HepG2 (cell line): ENCODE measurements around the gene RPS6KC1. TPM values are rescaled to one million over a fixed set of nuclear protein-coding genes. Genes with fewer than 3 reads are reported as not detected.

Experiments used
- ATAC-seq: fragments of 200-7000 bp; cut with Tn5 transposase; 3 replicates; pipeline ENCODE4 v1.9.1; 2020; ENCODE audit warnings: mild to moderate bottlenecking, moderate library complexity
- BruUV-seq: library from RNA; stranded (reverse); fragments of 400-500 nt; replicated peaks from 2 replicates; lab custom pipeline; 2021; lab: Mats Ljungman, UMichigan
- CTCF ChIA-PET: fragments of 300-600 bp; formaldehyde crosslinking; extraction: SDS; loops from one replicate; lab custom pipeline; 2021; ENCODE audit warnings: low total read pairs, inconsistent platforms, low intra/inter-chr PET ratio; lab: Yijun Ruan, JAX
- POLR2A ChIA-PET: fragments of 350-600 bp; sonication (Branson Sonifier 250); formaldehyde crosslinking; loops from one replicate; lab custom pipeline; 2020; ENCODE audit warnings: antibody characterized with exemption, inconsistent platforms; lab: Yijun Ruan, JAX
- DNase-seq: peaks from one replicate; pipeline ENCODE4 v3.0.0-alpha.2; 2015; ENCODE audit warnings: low spot score
- FAIRE-seq: peaks from 3 replicates; lab custom pipeline; 2011; peaks lifted over from hg19 to GRCh38; lab: Jason Lieb, UNC
- H2AFZ ChIP-seq: one replicate; pipeline ENCODE4 v1.6.1; 2011; ENCODE audit warnings: low read length, inconsistent platforms
- H3K27ac ChIP-seq: fragments of 300-600 bp; 3 replicates; pipeline ENCODE4 v1.8.0; 2011; ENCODE audit warnings: mixed run types, mild to moderate bottlenecking, mixed read lengths, low read length, inconsistent platforms; ENCODE audit not compliant: insufficient read depth; ENCODE audit errors: extremely low read length
- H3K27me3 ChIP-seq, 2 experiments: fragments of 200-600 bp in 1 of 2; 2 replicates in 1 of 2; 3 replicates in 1 of 2; pipeline versions ENCODE4 v1.6.0 to v1.8.0; 2011; ENCODE audit warnings: low read length in 2 of 2, mild to moderate bottlenecking in 2 of 2, moderate library complexity in 2 of 2, inconsistent platforms in 1 of 2; ENCODE audit not compliant: insufficient read depth in 2 of 2, control insufficient read depth in 1 of 2
- H3K36me3 ChIP-seq, 2 experiments: fragments of 200-600 bp in 1 of 2; replicated peaks in 1 of 2; 2 replicates in 1 of 2; 3 replicates in 1 of 2; pipeline versions ENCODE4 v1.5.1 to v1.8.0; 2011; ENCODE audit warnings: low read length in 2 of 2, inconsistent platforms in 1 of 2; ENCODE audit not compliant: insufficient read depth in 2 of 2, control insufficient read depth in 1 of 2
- H3K4me1 ChIP-seq: 2 replicates; pipeline ENCODE4 v1.5.1; 2012; ENCODE audit warnings: low read length, inconsistent platforms; ENCODE audit not compliant: insufficient read depth
- H3K4me2 ChIP-seq: 2 replicates; pipeline ENCODE4 v1.6.0; 2011; ENCODE audit warnings: low read depth, low read length, inconsistent platforms
- H3K4me3 ChIP-seq, 3 experiments: fragments of 200-600 bp in 1 of 3; sonication (generic), shearing (Covaris generic) in 1 of 3; replicated peaks in 1 of 3; 2 replicates each; pipeline ENCODE4 v1.5.1; 2011 to 2016; ENCODE audit warnings: low read length in 3 of 3, inconsistent platforms in 2 of 3, low read depth in 2 of 3, mild to moderate bottlenecking in 2 of 3, control low read depth in 1 of 3, mixed read lengths in 1 of 3; ENCODE audit not compliant: insufficient read depth in 1 of 3
- H3K79me2 ChIP-seq: one replicate; pipeline ENCODE4 v1.6.1; 2011; ENCODE audit warnings: low read length, inconsistent platforms; ENCODE audit not compliant: insufficient read depth
- H3K9ac ChIP-seq: 2 replicates; pipeline ENCODE4 v1.6.0; 2011; ENCODE audit warnings: mild to moderate bottlenecking, low read depth, low read length, inconsistent platforms; ENCODE audit not compliant: insufficient read depth
- H3K9me3 ChIP-seq: 2 replicates; pipeline ENCODE4 v1.5.1; 2012; ENCODE audit warnings: mild to moderate bottlenecking, low read length
- H4K20me1 ChIP-seq: 2 replicates; pipeline ENCODE4 v1.6.0; 2011; ENCODE audit warnings: inconsistent platforms, mild to moderate bottlenecking, low read length, moderate library complexity; ENCODE audit not compliant: insufficient read depth
- FOXO4 ChIP-seq: sonication (generic); formaldehyde crosslinking; conservative IDR thresholded peaks from 2 replicates; pipeline ENCODE4 v1.8.1; 2023; ENCODE audit warnings: missing genetic modification reagents
- HDAC2 ChIP-seq: sonication (generic); formaldehyde crosslinking; IDR thresholded peaks from 2 replicates; pipeline ENCODE4 v1.4.0; 2020; ENCODE audit warnings: missing genetic modification reagents
- MTF1 ChIP-seq: sonication (generic); formaldehyde crosslinking; IDR thresholded peaks from 2 replicates; pipeline ENCODE4 v1.5.0; 2020; ENCODE audit warnings: missing genetic modification reagents
- MXI1 ChIP-seq: IDR thresholded peaks from 3 replicates; pipeline ENCODE4 v1.6.1; 2012; ENCODE audit warnings: low read depth, low read length, inconsistent platforms, borderline replicate concordance
- NCOR1 ChIP-seq: fragments of 200-600 bp; sonication (generic); IDR thresholded peaks from 2 replicates; pipeline ENCODE4 v1.7.0; 2017; ENCODE audit warnings: antibody characterized with exemption, low read length, borderline replicate concordance
- PAX8 ChIP-seq: sonication (generic); formaldehyde crosslinking; IDR thresholded peaks from 2 replicates; pipeline ENCODE4 v1.8.0; 2022; ENCODE audit warnings: mild to moderate bottlenecking, missing genetic modification reagents, borderline replicate concordance
- PLRG1 ChIP-seq: fragments of 450-650 bp; conservative IDR thresholded peaks from 2 replicates; pipeline ENCODE4 v1.6.1; 2016
- SIX4 ChIP-seq: sonication (generic); formaldehyde crosslinking; IDR thresholded peaks from 2 replicates; pipeline ENCODE4 v1.4.0; 2020; ENCODE audit warnings: missing genetic modification reagents
- SNAPC5 ChIP-seq: sonication (generic); formaldehyde crosslinking; IDR thresholded peaks from 2 replicates; pipeline ENCODE4 v1.8.1; 2023; ENCODE audit warnings: mild to moderate bottlenecking, missing genetic modification reagents, borderline replicate concordance
- TBX2 ChIP-seq: sonication (generic); formaldehyde crosslinking; IDR thresholded peaks from 2 replicates; pipeline ENCODE4 v1.5.0; 2020; ENCODE audit warnings: missing genetic modification reagents, mild to moderate bottlenecking, borderline replicate concordance
- ZBTB42 ChIP-seq: sonication (generic); formaldehyde crosslinking; IDR thresholded peaks from 2 replicates; pipeline ENCODE4 v1.5.0; 2020; ENCODE audit warnings: mild to moderate bottlenecking, missing genetic modification reagents
- WGBS: methylation state at CpG from one replicate; pipeline ENCODE4 v1.1.6; 2017; ENCODE audit warnings: low lambda C conversion rate; 5-methylcytosine and 5-hydroxymethylcytosine counted together
- in situ Hi-C: cut with HindIII; loops from 2 replicates; pipeline ENCODE4 v1.10.0; 2017; ENCODE audit warnings: low pct_unique_long_range_greater_than_20kb; ENCODE audit not compliant: extremely low pct_ligation_motif_present
- intact Hi-C: fragments of 100-400 bp; cut with micrococcal nuclease; formaldehyde crosslinking; loops from one replicate; pipeline ENCODE4 v1.10.0; 2022; ENCODE audit not compliant: unreplicated experiment
- polyA plus RNA-seq, 8 experiments: library from polyadenylated mRNA; depleted of rRNA in 3 of 8; stranded (reverse) in 7 of 8; unstranded in 1 of 8; fragments of >200 nt; fragmentation: Illumina TruSeq in 4 of 8; extraction: Trizol in 4 of 8; gene quantifications; 2 replicates each; pipeline versions ENCODE4 v1.2.1 to v1.2.3, GENCODE V29; 2011 to 2016; ENCODE audit warnings: low read depth in 4 of 8, missing spikeins in 1 of 8, mixed read lengths in 1 of 8; ENCODE audit not compliant: insufficient read depth in 1 of 8
- total RNA-seq, 5 experiments: library from RNA; depleted of rRNA; stranded (reverse); fragments of >200 nt; fragmentation: Illumina TruSeq; extraction: Trizol; gene quantifications; 2 replicates each; pipeline ENCODE4 v1.2.3, GENCODE V29; 2016; ENCODE audit warnings: low read depth in 1 of 5
- TF ChIP-seq, protein P1 (sequence below): sonication (generic); formaldehyde crosslinking; IDR thresholded peaks from 2 replicates; pipeline ENCODE4 v1.4.0; 2020; ENCODE audit warnings: missing genetic modification reagents

Gene RPS6KC1
- total and polyA plus RNA-seq, 2 of the 13 experiments (the other 11 are each of a cell fraction or from before 2014, with no cell fraction given): 11.0 to 25.2 TPM

GRCh38 chr1:213008564-213008963, 42.5 kb upstream of the RPS6KC1 start:
- no peak overlapping the region for H3K4me3 ChIP-seq
- in situ Hi-C loops: no loop called here
- no peak overlapping the region for H3K9ac ChIP-seq
- BruUV-seq: no TSS peak
- TF ChIP-seq MXI1 (no peak), FOXO4 (CRISPR knock-in tag) (no peak), HDAC2 (CRISPR knock-in tag) (no peak), SNAPC5 (no peak), PAX8 (CRISPR knock-in tag) (no peak), NCOR1 (no peak), PLRG1 (no peak), ZBTB42 (CRISPR knock-in tag) (no peak), TBX2 (CRISPR knock-in tag) (no peak), MTF1 (CRISPR knock-in tag) (no peak), SIX4 (no peak)
- TF ChIP-seq, protein P1, sequence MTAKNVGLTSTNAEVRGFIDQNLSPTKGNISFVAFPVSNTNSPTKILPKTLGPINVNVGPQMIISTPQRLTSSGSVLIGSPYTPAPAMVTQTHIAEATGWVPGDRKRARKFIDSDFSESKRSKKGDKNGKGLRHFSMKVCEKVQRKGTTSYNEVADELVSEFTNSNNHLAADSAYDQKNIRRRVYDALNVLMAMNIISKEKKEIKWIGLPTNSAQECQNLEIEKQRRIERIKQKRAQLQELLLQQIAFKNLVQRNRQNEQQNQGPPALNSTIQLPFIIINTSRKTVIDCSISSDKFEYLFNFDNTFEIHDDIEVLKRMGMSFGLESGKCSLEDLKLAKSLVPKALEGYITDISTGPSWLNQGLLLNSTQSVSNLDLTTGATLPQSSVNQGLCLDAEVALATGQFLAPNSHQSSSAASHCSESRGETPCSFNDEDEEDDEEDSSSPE (CRISPR knock-in tag): no peak
- no peaks in the 10 kb centered on the region for H3K27me3 ChIP-seq
- peaks cover 8 to 33% of the 10 kb centered on the region in 2 experiments; a peak in 4 of 5 replicates for H3K36me3 ChIP-seq
- no peaks in the 10 kb centered on the region for H3K9me3 ChIP-seq
- peaks cover 14% of the 10 kb centered on the region for H3K79me2 ChIP-seq
- peaks cover 7% of the 10 kb centered on the region; the same call in 1 of the 2 replicates for H3K4me1 ChIP-seq
- WGBS: 98% methylated on average over 2 of the region's 2 CpGs
- no peaks in the 10 kb centered on the region for H4K20me1 ChIP-seq
- DNase-seq: no peak
- no peak for ATAC-seq
- no peak overlapping the region for H3K4me2 ChIP-seq
- POLR2A ChIA-PET: no interaction called here
- no peak for FAIRE-seq
- no peak overlapping the region for H3K27ac ChIP-seq
- H2AFZ ChIP-seq: no peak overlapping the region
- CTCF ChIA-PET: no interaction called here
- intact Hi-C loops: no loop called here
